ENCODE results near the gene PHF24.

GRCh38 chr9:34986540-34987047 is 28.5 kb downstream of the PHF24 start:
- no peak for TF ChIP-seq ZNF384 (IDR thresholded peaks at IDR 0.05)
- TF ChIP-seq FOXK2 (IDR thresholded peaks at IDR 0.05): no peak
- no peak for TF ChIP-seq SUZ12 (IDR thresholded peaks at IDR 0.05)
- no peak for TF ChIP-seq LEF1 (IDR thresholded peaks at IDR 0.05; ENCODE audit: borderline replicate concordance)
- no peak for TF ChIP-seq FOXM1 (IDR thresholded peaks at IDR 0.05; ENCODE audit: borderline replicate concordance)
- TF ChIP-seq HDGF (IDR thresholded peaks at IDR 0.05; ENCODE audit: borderline replicate concordance): no peak
